GM03348 (cell line): ENCODE data around the gene BNC2.
A peak's percentile ranks its signal among the peaks of the same experiment; 100 is the strongest.

Experiments
- DNase-seq: peaks from one replicate; pipeline ENCODE4 v3.0.0; 2012; ENCODE audit warnings: low spot score

Gene BNC2

GRCh38 chr9:16755467-16756160, 114.9 kb downstream of the BNC2 start:
- DNase-seq, result no peak

GRCh38 chr9:16754662-16755061, 115.8 kb downstream of the BNC2 start:
- no peak for DNase-seq

- no peak for DNase-seq
Measured at GRCh38 chr9:16753256-16753655, 117.2 kb downstream of the BNC2 start.

GRCh38 chr9:16752601-16753000, 117.9 kb downstream of the BNC2 start:
- peak; percentile 20 for DNase-seq

- no peak for DNase-seq
Measured at GRCh38 chr9:16750553-16750952, 119.9 kb downstream of the BNC2 start.

- no peak for DNase-seq
Measured at GRCh38 chr9:16745359-16745758, 125.1 kb downstream of the BNC2 start.

GRCh38 chr9:16744394-16744793, 126.1 kb downstream of the BNC2 start:
- peak; percentile 37 for DNase-seq

- no peak for DNase-seq
Measured at GRCh38 chr9:16743375-16743774, 127.1 kb downstream of the BNC2 start.

- DNase-seq, result no peak
Measured at GRCh38 chr9:16735001-16735400, 135.5 kb downstream of the BNC2 start.

- DNase-seq, result no peak
Measured at GRCh38 chr9:16732546-16732945, 137.9 kb downstream of the BNC2 start.

GRCh38 chr9:16730162-16730561, 140.3 kb downstream of the BNC2 start:
- DNase-seq, result no peak

- no peak for DNase-seq
Measured at GRCh38 chr9:16729651-16730050, 140.8 kb downstream of the BNC2 start.

GRCh38 chr9:16728137-16728508, 142.3 kb downstream of the BNC2 start:
- DNase-seq, result no peak

- DNase-seq, result peak; percentile 27
Measured at GRCh38 chr9:16727452-16728136, 142.9 kb downstream of the BNC2 start.

GRCh38 chr9:16726718-16727451, 143.6 kb downstream of the BNC2 start:
- peak; percentile 85 for DNase-seq

GRCh38 chr9:16726029-16726428, 144.4 kb downstream of the BNC2 start:
- DNase-seq, result peak; percentile 23

- no peak for DNase-seq
Measured at GRCh38 chr9:16725066-16725465, 145.4 kb downstream of the BNC2 start.

GRCh38 chr9:16721972-16722371, 148.5 kb downstream of the BNC2 start:
- no peak for DNase-seq

GRCh38 chr9:16720386-16720785, 150.1 kb downstream of the BNC2 start:
- DNase-seq, result no peak

- DNase-seq, result no peak
Measured at GRCh38 chr9:16719921-16720320, 150.5 kb downstream of the BNC2 start.

- DNase-seq, result no peak
Measured at GRCh38 chr9:16718952-16719351, 151.5 kb downstream of the BNC2 start.

GRCh38 chr9:16718296-16718695, 152.2 kb downstream of the BNC2 start:
- no peak for DNase-seq

- no peak for DNase-seq
Measured at GRCh38 chr9:16716601-16717000, 153.9 kb downstream of the BNC2 start.
